Measurements from ENCODE around the gene FSTL4.

DNA sequence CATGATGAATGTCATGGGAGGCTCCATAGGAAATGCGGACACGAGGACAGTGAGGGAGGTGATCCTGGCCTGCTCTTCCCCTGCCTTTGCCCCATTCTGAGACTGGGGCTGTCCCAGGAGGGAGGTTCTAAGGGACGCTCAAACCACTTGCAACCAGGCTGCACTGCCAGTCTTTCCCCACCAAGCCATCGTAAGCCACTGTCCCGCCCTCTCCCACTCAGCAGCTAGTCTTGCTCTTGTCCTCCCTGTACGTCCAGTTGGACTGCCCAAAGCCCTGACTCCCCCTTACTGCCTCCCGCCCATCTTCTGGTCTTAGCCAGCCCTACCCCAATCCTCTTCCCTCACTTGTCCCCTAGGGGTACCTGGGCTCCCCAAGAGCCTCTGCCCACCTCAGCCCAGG is 115.7 kb downstream of the FSTL4 start:
- TF ChIP-seq, protein P1, sequence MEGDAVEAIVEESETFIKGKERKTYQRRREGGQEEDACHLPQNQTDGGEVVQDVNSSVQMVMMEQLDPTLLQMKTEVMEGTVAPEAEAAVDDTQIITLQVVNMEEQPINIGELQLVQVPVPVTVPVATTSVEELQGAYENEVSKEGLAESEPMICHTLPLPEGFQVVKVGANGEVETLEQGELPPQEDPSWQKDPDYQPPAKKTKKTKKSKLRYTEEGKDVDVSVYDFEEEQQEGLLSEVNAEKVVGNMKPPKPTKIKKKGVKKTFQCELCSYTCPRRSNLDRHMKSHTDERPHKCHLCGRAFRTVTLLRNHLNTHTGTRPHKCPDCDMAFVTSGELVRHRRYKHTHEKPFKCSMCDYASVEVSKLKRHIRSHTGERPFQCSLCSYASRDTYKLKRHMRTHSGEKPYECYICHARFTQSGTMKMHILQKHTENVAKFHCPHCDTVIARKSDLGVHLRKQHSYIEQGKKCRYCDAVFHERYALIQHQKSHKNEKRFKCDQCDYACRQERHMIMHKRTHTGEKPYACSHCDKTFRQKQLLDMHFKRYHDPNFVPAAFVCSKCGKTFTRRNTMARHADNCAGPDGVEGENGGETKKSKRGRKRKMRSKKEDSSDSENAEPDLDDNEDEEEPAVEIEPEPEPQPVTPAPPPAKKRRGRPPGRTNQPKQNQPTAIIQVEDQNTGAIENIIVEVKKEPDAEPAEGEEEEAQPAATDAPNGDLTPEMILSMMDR (IDR thresholded peaks at IDR 0.05): no peak
- TF ChIP-seq POLR2A (IDR thresholded peaks at IDR 0.05): no peak

Measured in transverse colon (tissue), 3 donors.